ENCODE data around the gene PDE4B.

Gene PDE4B

GRCh38 chr1:66269222-66269621 is 476.5 kb downstream of the PDE4B start:
- no peak for TF ChIP-seq CTCF (IDR thresholded peaks at IDR 0.05; ENCODE audit: borderline replicate concordance, control extremely low read depth, extremely low read depth, insufficient read depth, missing control alignments)
- DNase-seq (ENCODE audit: low spot score): no peak
- in situ Hi-C loops (cut with MboI; ENCODE audit: low sequenced_read_pairs, unreplicated experiment): loop anchor here (25.0 kb wide), 1 partner anchor 468 kb away; no protein-coding TSS in a partner anchor

GRCh38 chr1:66270119-66270812 is 477.6 kb downstream of the PDE4B start:
- no peak for DNase-seq (ENCODE audit: low spot score)
- in situ Hi-C loops (cut with MboI; ENCODE audit: low sequenced_read_pairs, unreplicated experiment): loop anchor here (25.0 kb wide), 1 partner anchor 467 kb away; no protein-coding TSS in a partner anchor
- TF ChIP-seq CTCF (IDR thresholded peaks at IDR 0.05; ENCODE audit: borderline replicate concordance, control extremely low read depth, extremely low read depth, insufficient read depth, missing control alignments): no peak

DNA sequence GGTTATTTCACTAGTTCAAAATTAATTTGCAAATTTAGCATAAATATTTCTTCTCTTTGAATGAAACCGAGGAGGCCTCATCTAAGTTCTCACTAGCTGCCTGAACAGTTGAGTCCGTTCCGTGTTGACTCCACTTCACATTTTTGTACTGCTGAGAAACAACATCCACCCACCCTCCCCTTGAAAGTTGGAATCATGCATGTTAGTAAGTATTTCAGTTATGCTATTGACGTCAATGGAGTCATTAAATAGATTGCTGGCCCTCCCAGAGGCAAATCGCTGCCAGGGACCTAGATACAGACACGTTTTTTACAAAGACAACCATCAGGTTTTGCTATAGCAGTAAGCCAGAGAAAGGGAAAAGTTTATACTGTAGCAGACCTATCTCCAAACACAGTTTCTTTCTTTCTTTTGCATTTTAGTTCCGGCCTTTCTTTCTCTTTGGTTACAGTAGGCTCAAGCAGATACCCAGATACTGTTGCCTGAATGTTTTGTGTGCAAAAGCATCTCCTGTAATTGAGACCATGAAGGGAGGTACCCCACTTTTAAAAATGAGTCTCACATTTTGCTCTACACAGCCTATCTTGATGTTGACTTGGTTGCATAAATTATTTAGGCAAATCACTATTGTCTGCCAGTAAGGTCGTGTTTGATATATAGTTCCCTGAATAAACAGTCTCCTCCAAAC is 478.7 kb downstream of the PDE4B start:
- in situ Hi-C loops (cut with MboI; ENCODE audit: low sequenced_read_pairs, unreplicated experiment): loop anchor here (25.0 kb wide), 1 partner anchor 466 kb away; no protein-coding TSS in a partner anchor
- no peak for DNase-seq (ENCODE audit: low spot score)
- TF ChIP-seq CTCF (IDR thresholded peaks at IDR 0.05; ENCODE audit: borderline replicate concordance, control extremely low read depth, extremely low read depth, insufficient read depth, missing control alignments): no peak

GRCh38 chr1:66271904-66272254 is 479.2 kb downstream of the PDE4B start:
- in situ Hi-C loops (cut with MboI; ENCODE audit: low sequenced_read_pairs, unreplicated experiment): loop anchor here (25.0 kb wide), 1 partner anchor 465 kb away; no protein-coding TSS in a partner anchor
- no peak for TF ChIP-seq CTCF (IDR thresholded peaks at IDR 0.05; ENCODE audit: borderline replicate concordance, control extremely low read depth, extremely low read depth, insufficient read depth, missing control alignments)
- no peak for DNase-seq (ENCODE audit: low spot score)

- no peak for TF ChIP-seq CTCF (IDR thresholded peaks at IDR 0.05; ENCODE audit: borderline replicate concordance, control extremely low read depth, extremely low read depth, insufficient read depth, missing control alignments)
- DNase-seq (ENCODE audit: low spot score): no peak
- in situ Hi-C loops (cut with MboI; ENCODE audit: low sequenced_read_pairs, unreplicated experiment): loop anchor here (25.0 kb wide), 1 partner anchor 464 kb away; no protein-coding TSS in a partner anchor
These were observed 481.0 kb downstream of the PDE4B start for GRCh38 chr1:66273656-66274055.

DNA sequence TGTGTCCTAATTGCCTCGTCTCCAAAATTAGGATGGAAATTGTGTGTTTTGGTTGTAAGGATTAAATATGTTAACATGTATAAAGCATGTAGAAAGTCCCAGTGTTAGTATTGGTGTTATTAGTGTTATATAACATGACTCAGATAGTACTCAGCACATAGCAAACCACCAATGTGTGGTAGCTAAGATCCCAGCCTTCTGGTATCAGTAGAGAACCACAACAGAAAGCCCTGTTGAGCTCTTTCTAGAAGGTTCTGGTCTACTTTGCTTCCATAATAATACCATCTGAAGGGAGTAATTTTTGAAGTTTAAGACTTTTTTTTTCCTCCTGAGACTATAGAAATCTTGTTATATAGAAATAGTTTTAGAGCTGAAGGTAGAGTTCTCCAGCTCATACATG is 481.9 kb downstream of the PDE4B start:
- DNase-seq (ENCODE audit: low spot score): no peak
- in situ Hi-C loops (cut with MboI; ENCODE audit: low sequenced_read_pairs, unreplicated experiment): loop anchor here (25.0 kb wide), 1 partner anchor 463 kb away; no protein-coding TSS in a partner anchor
- TF ChIP-seq CTCF (IDR thresholded peaks at IDR 0.05; ENCODE audit: borderline replicate concordance, control extremely low read depth, extremely low read depth, insufficient read depth, missing control alignments): no peak

Measured in GM13976 (cell line).